DND-41 (cell line): ENCODE results near the gene SORCS1.

Experiments
- EZH2 ChIP-seq: IDR thresholded peaks from 3 replicates; pipeline ENCODE4 v1.6.1; 2012; ENCODE audit warnings: borderline replicate concordance, low read depth, mild to moderate bottlenecking, moderate library complexity, low read length, inconsistent platforms; ENCODE audit not compliant: severe bottlenecking
- TF ChIP-seq, protein P1 (sequence below): IDR thresholded peaks from 2 replicates; pipeline ENCODE4 v1.5.1; 2012; ENCODE audit warnings: borderline replicate concordance, low read length, moderate library complexity, mild to moderate bottlenecking; ENCODE audit not compliant: poor library complexity, severe bottlenecking; ENCODE audit errors: extremely low read depth

GRCh38 chr10:107059068-107059804 is 105.3 kb downstream of the SORCS1 start:
- TF ChIP-seq, protein P1, sequence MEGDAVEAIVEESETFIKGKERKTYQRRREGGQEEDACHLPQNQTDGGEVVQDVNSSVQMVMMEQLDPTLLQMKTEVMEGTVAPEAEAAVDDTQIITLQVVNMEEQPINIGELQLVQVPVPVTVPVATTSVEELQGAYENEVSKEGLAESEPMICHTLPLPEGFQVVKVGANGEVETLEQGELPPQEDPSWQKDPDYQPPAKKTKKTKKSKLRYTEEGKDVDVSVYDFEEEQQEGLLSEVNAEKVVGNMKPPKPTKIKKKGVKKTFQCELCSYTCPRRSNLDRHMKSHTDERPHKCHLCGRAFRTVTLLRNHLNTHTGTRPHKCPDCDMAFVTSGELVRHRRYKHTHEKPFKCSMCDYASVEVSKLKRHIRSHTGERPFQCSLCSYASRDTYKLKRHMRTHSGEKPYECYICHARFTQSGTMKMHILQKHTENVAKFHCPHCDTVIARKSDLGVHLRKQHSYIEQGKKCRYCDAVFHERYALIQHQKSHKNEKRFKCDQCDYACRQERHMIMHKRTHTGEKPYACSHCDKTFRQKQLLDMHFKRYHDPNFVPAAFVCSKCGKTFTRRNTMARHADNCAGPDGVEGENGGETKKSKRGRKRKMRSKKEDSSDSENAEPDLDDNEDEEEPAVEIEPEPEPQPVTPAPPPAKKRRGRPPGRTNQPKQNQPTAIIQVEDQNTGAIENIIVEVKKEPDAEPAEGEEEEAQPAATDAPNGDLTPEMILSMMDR = no peak
- TF ChIP-seq EZH2 = no peak
